Activated CD4-positive, alpha-beta T cell treated with anti-CD3 and anti-CD28 coated beads for 36 hours (primary cell): ENCODE results near the gene KAZN. TPM values are rescaled to one million over a fixed set of nuclear protein-coding genes. Genes with fewer than 3 reads are reported as not detected.
"Not testable (repeated sequence)": the region's sequence is repeated elsewhere in the genome, so short reads cannot be mapped to it uniquely, and the experiment has no call there.

ENCODE experiments used
- ATAC-seq: fragments of 200-7000 bp; cut with Tn5 transposase; one replicate; pipeline ENCODE4 v1.10.0; 2021; ENCODE audit warnings: mild to moderate bottlenecking, moderate library complexity
- CTCF ChIA-PET: fragments of 350-600 bp; sonication (Branson Sonifier 250); formaldehyde crosslinking; loops from one replicate; lab custom pipeline; 2021; ENCODE audit warnings: antibody characterized with exemption; lab: Charles Lee
- POLR2A ChIA-PET: fragments of 350-600 bp; sonication (Branson Sonifier 250); formaldehyde crosslinking; loops from one replicate; lab custom pipeline; 2021; ENCODE audit warnings: antibody characterized with exemption, inconsistent platforms; lab: Charles Lee
- DNase-seq: peaks from one replicate; pipeline ENCODE4 v3.0.0-alpha.2; 2020
- H3K27ac Mint-ChIP-seq: one replicate; pipeline ENCODE4 v1.8.0; 2021; ENCODE audit warnings: mixed read lengths
- H3K27me3 Mint-ChIP-seq: one replicate; pipeline ENCODE4 v1.8.0; 2021; ENCODE audit warnings: mixed read lengths
- H3K36me3 Mint-ChIP-seq: one replicate; pipeline ENCODE4 v1.8.0; 2021; ENCODE audit warnings: low read depth, mixed read lengths
- H3K4me1 Mint-ChIP-seq: one replicate; pipeline ENCODE4 v1.8.0; 2021; ENCODE audit warnings: mixed read lengths
- H3K4me3 Mint-ChIP-seq: one replicate; pipeline ENCODE4 v1.8.0; 2021; ENCODE audit warnings: mild to moderate bottlenecking, moderate library complexity, mixed read lengths
- H3K9me3 Mint-ChIP-seq: one replicate; pipeline ENCODE4 v1.8.0; 2021; ENCODE audit warnings: low read depth, mixed read lengths
- intact Hi-C, 2 experiments: fragments of 100-400 bp; cut with DNase I in 1 of 2; cut with micrococcal nuclease in 1 of 2; formaldehyde crosslinking; loops; one replicate each; pipeline versions ENCODE4 v1.14.2 to v1.15.1; 2022 to 2024; cut with DNase I, micrococcal nuclease
- total RNA-seq, 2 experiments: library from RNA; stranded (reverse); gene quantifications; one replicate each; pipeline ENCODE4 v1.2.3, GENCODE V29; 2021

The KAZN gene
- total RNA-seq, 2 experiments from 2014 or later: 0.89 to 0.90 TPM

GRCh38 chr1:14954930-14955329 lies 356.4 kb downstream of the KAZN start:
- H3K36me3 Mint-ChIP-seq: no peaks in the 10 kb centered on the region
- H3K4me3 Mint-ChIP-seq: no peak overlapping the region
- no peaks in the 10 kb centered on the region for H3K27me3 Mint-ChIP-seq
- ATAC-seq: no peak
- POLR2A ChIA-PET: no interaction called here
- no peak for DNase-seq
- intact Hi-C loops: no loop called here
- no peaks in the 10 kb centered on the region for H3K9me3 Mint-ChIP-seq
- CTCF ChIA-PET: no interaction called here
- no peaks in the 10 kb centered on the region for H3K4me1 Mint-ChIP-seq
- H3K27ac Mint-ChIP-seq: no peak overlapping the region

DNA sequence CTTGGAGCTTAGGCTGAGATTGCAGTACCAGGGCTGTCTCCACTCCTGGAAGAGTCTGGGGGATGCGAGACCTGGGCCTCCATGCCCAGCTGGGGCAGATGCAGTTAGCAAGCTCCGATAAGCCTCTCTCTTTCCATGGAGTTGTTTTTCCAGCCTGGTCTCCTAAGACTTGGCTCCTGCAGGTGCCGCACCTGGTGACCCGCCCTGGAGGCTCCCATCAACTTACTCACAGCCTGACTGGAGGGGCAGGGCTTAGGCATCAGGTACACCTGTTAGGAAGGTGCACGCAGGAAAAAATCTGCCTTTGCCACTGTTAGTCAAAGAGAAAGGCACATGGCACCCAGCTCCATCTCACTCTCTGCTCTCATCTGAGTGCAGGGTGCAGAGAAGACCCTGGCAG lies 356.9 kb downstream of the KAZN start:
- ATAC-seq: no peak

GRCh38 chr1:14955976-14956375 lies 357.5 kb downstream of the KAZN start:
- ChIA-PET CTCF (no interaction called here), POLR2A (no interaction called here)
- Mint-ChIP-seq H3K4me3 (no peak overlapping the region), H3K27me3 (no peaks in the 10 kb centered on the region), H3K4me1 (no peaks in the 10 kb centered on the region), H3K36me3 (no peaks in the 10 kb centered on the region), H3K27ac (no peak overlapping the region), H3K9me3 (no peaks in the 10 kb centered on the region)
- DNase-seq (no peak), ATAC-seq (no peak)
- intact Hi-C loops: no loop called here

More for the DNA sequence above, 356.9 kb downstream of the KAZN start:
- H3K27ac Mint-ChIP-seq: no peak overlapping the region
- DNase-seq: no peak
- H3K4me1 Mint-ChIP-seq: no peaks in the 10 kb centered on the region
- H3K9me3 Mint-ChIP-seq: no peaks in the 10 kb centered on the region
- H3K4me3 Mint-ChIP-seq: no peak overlapping the region
- ChIA-PET POLR2A (no interaction called here), CTCF (no interaction called here)
- H3K27me3 Mint-ChIP-seq: no peaks in the 10 kb centered on the region
- intact Hi-C loops: no loop called here
- no peaks in the 10 kb centered on the region for H3K36me3 Mint-ChIP-seq

DNA sequence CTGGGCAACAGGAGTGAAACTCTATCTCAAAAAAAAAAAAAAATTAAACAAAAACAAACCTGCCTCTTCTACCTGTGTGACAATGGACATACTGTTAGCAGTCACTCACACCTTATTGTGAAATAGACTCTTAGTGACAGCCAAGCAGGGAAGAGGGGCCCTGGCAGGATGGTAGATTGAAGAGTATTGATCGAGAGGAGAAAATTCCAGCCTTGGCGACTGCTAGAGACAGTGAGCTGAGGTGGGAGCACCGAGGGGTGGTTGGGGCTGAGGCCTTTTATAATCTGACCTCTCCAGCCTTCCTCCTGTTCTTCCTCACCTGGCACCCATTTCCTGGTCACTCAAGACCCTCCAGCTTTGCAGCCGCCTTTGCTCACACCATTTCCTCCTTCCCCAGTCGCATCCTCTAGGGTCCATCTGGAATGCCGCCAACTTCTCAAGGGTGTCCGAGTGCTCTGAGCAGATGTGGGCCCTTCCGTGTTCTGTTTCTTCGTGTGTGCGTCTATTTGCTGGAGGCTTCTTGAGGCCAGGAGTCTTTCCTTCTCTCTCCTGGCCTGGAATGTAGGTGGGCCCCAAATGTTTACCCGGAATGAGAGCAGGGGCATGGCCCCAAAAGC lies 358.2 kb downstream of the KAZN start:
- no peak overlapping the region for H3K27ac Mint-ChIP-seq
- intact Hi-C loops: no loop called here
- ATAC-seq: no peak
- ChIA-PET POLR2A (no interaction called here), CTCF (no interaction called here)
- DNase-seq: no peak
- H3K27me3 Mint-ChIP-seq: no peaks in the 10 kb centered on the region
- H3K4me3 Mint-ChIP-seq: no peak overlapping the region
- no peaks in the 10 kb centered on the region for H3K36me3 Mint-ChIP-seq
- H3K9me3 Mint-ChIP-seq: no peaks in the 10 kb centered on the region
- H3K4me1 Mint-ChIP-seq: no peaks in the 10 kb centered on the region

GRCh38 chr1:14957375-14958098 lies 359.1 kb downstream of the KAZN start:
- no peaks in the 10 kb centered on the region for H3K36me3 Mint-ChIP-seq
- intact Hi-C loops: no loop called here
- DNase-seq: no peak
- no peak overlapping the region for H3K4me3 Mint-ChIP-seq
- no peaks in the 10 kb centered on the region for H3K4me1 Mint-ChIP-seq
- ATAC-seq: no peak
- ChIA-PET POLR2A (no interaction called here), CTCF (no interaction called here)
- H3K27me3 Mint-ChIP-seq: no peaks in the 10 kb centered on the region
- no peak overlapping the region for H3K27ac Mint-ChIP-seq
- H3K9me3 Mint-ChIP-seq: no peaks in the 10 kb centered on the region

GRCh38 chr1:14958249-14959058 lies 360.0 kb downstream of the KAZN start:
- no peaks in the 10 kb centered on the region for H3K36me3 Mint-ChIP-seq
- H3K27ac Mint-ChIP-seq: no peak overlapping the region
- H3K4me1 Mint-ChIP-seq: no peaks in the 10 kb centered on the region
- H3K27me3 Mint-ChIP-seq: no peaks in the 10 kb centered on the region
- no peak overlapping the region for H3K4me3 Mint-ChIP-seq
- intact Hi-C loops: no loop called here
- DNase-seq (no peak), ATAC-seq (no peak)
- ChIA-PET CTCF (no interaction called here), POLR2A (no interaction called here)
- H3K9me3 Mint-ChIP-seq: no peaks in the 10 kb centered on the region

- H3K27me3 Mint-ChIP-seq: no peaks in the 10 kb centered on the region
- intact Hi-C loops: no loop called here
- no peaks in the 10 kb centered on the region for H3K9me3 Mint-ChIP-seq
- ATAC-seq (no peak), DNase-seq (no peak)
- POLR2A ChIA-PET: no interaction called here
- no peaks in the 10 kb centered on the region for H3K36me3 Mint-ChIP-seq
- CTCF ChIA-PET: interaction anchor here (0.6 kb wide), 1 partner anchor 245 kb away, joined by 3 read pairs; no protein-coding TSS in a partner anchor
- H3K4me1 Mint-ChIP-seq: no peaks in the 10 kb centered on the region
- no peak overlapping the region for H3K27ac Mint-ChIP-seq
- H3K4me3 Mint-ChIP-seq: no peak overlapping the region
These were observed 360.7 kb downstream of the KAZN start for GRCh38 chr1:14959059-14959694.

DNA sequence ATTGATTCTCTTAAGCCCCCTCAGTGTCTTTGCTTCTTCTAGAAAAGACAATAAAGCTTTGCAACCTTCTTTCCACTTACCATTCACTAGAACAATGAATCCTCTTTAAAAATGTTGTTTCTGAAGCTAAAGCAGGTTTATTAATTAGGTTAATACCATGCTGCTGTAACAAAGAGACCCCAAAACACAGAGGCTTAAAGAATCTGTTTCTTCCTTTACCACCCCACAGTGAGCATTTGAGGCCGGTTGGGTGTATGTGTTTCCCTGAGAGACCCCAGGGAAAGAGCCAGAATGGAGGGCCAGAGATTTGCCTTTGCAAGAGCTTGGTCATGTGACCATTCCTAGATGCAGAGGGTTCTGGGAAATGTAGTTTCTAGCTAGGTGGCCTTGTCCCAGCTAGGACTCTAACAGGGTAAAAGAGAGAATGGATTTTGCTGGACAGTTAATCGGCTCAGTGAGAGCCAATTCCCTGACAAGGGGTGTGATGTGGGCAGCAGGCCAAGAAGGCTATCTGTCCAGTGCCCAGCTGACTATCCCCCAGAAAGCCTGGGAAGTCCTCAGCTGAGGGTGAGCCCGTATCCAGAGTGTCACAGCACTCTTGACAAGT lies 363.3 kb downstream of the KAZN start:
- Mint-ChIP-seq H3K36me3 (no peaks in the 10 kb centered on the region), H3K4me1 (no peaks in the 10 kb centered on the region), H3K27me3 (no peaks in the 10 kb centered on the region), H3K9me3 (no peaks in the 10 kb centered on the region), H3K4me3 (no peak overlapping the region), H3K27ac (no peak overlapping the region)
- intact Hi-C loops: no loop called here
- ChIA-PET CTCF (interaction anchor here (0.6 to 0.7 kb wide), 2 partner anchors 25 to 75 kb away, joined by 3 read pairs; no protein-coding TSS in a partner anchor), POLR2A (no interaction called here)
- ATAC-seq (no peak), DNase-seq (no peak)

DNA sequence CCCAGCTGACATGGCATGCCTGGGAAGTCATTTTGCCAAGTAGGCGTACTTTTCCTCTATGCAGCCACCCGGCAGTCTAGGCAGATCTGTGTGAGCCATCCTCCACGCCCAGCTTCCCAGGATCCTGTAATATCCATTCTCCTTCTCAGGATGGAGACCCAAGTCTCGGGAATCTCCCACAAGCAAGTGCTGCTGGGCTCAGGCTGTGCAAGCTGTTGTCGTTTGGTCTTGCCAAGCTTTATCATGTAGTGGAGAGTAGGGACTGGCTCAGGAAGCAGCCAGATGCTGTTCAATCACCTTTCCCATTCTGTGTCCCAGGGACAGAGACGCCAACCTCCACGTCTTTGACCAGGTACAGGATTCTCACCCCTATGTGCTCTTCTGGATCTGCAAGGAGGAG lies 363.9 kb downstream of the KAZN start:
- no peaks in the 10 kb centered on the region for H3K9me3 Mint-ChIP-seq
- H3K27me3 Mint-ChIP-seq: no peaks in the 10 kb centered on the region
- DNase-seq (no peak), ATAC-seq (no peak)
- no peak overlapping the region for H3K4me3 Mint-ChIP-seq
- no peak overlapping the region for H3K27ac Mint-ChIP-seq
- CTCF ChIA-PET: interaction anchor here (0.6 to 0.7 kb wide), 2 partner anchors 26 to 75 kb away, joined by 3 read pairs; no protein-coding TSS in a partner anchor
- H3K36me3 Mint-ChIP-seq: no peaks in the 10 kb centered on the region
- POLR2A ChIA-PET: no interaction called here
- no peaks in the 10 kb centered on the region for H3K4me1 Mint-ChIP-seq
- intact Hi-C loops: no loop called here

DNA sequence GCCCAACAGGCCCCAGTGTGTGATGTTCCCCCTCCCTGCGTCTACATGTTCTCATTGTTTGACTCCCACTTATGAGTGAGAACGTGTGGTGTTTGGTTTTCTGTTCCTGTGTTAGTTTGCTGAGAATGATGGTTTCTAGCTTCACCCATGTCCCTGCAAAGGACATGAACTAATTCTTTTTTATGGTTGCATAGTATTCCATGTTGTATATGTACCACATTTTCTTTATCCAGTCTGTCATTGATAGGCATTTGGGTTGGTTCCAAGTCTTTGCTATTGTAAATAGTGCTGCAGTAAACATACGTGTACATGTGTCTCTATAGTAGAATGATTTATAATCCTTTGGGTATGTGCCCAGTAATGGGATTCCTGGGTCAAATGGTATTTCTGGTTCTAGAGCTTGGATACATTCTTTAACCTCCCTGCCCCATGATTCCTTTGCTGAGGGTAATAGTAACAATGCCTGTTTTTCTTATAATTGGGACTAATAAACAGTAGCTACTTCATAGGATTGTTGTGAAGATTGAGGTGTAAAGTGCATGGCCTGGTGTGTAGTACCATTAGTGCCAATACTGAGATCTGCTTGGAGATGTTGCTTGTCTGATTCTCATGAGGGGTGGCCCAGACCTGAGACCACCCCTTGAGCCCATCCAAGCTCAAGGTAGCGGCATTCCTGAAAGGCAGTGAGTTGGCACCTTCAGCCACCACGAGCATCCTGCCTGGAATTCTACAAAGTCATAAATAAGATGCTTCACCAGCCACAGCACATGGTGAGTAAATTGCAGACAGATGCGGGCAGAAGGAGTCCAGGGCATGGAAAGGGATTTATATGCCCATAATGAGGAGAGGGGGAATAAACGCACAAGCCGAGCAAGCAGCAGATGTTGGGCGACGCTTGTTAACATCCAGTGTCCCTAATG lies 365.6 kb downstream of the KAZN start:
- not testable (repeated sequence) for H3K4me1 Mint-ChIP-seq

More for the DNA sequence above, 365.6 kb downstream of the KAZN start:
- CTCF ChIA-PET, ATAC-seq, DNase-seq, H3K27me3 Mint-ChIP-seq, H3K27ac Mint-ChIP-seq, H3K9me3 Mint-ChIP-seq, POLR2A ChIA-PET, H3K4me3 Mint-ChIP-seq, H3K36me3 Mint-ChIP-seq, intact Hi-C loops: not testable (repeated sequence)
